Calu3 (cell line): Measurements from ENCODE around the gene FBRS. TPM values are rescaled to one million over a fixed set of nuclear protein-coding genes. Genes with fewer than 3 reads are reported as not detected.

Experiments
- BruUV-seq: library from RNA; stranded (reverse); fragments of 400-500 nt; replicated peaks from 2 replicates; lab custom pipeline; 2021; lab: Mats Ljungman, UMichigan
- CTCF ChIA-PET: fragments of 300-600 bp; sonication (Branson Sonifier 250); formaldehyde crosslinking; loops from one replicate; lab custom pipeline; 2022; ENCODE audit warnings: antibody characterized with exemption; lab: Charles Lee
- DNase-seq: peaks from one replicate; pipeline ENCODE4 v3.0.0; 2022
- H3K27ac Mint-ChIP-seq: one replicate; pipeline ENCODE4 v1.8.0; 2022; ENCODE audit warnings: mixed read lengths; ENCODE audit not compliant: unreplicated experiment
- H3K27me3 Mint-ChIP-seq: one replicate; pipeline ENCODE4 v1.8.0; 2022; ENCODE audit warnings: mixed read lengths; ENCODE audit not compliant: unreplicated experiment
- H3K36me3 Mint-ChIP-seq: one replicate; pipeline ENCODE4 v1.8.0; 2022; ENCODE audit warnings: mild to moderate bottlenecking, moderate library complexity, mixed read lengths; ENCODE audit not compliant: insufficient read depth, unreplicated experiment
- H3K4me1 Mint-ChIP-seq: one replicate; pipeline ENCODE4 v1.8.0; 2022; ENCODE audit warnings: mild to moderate bottlenecking, low read depth, mixed read lengths; ENCODE audit not compliant: unreplicated experiment
- H3K4me3 Mint-ChIP-seq: one replicate; pipeline ENCODE4 v1.8.0; 2022; ENCODE audit warnings: mild to moderate bottlenecking, low read depth, moderate library complexity, mixed read lengths; ENCODE audit not compliant: unreplicated experiment
- H3K9me3 Mint-ChIP-seq: one replicate; pipeline ENCODE4 v1.8.0; 2022; ENCODE audit warnings: low read depth, mixed read lengths; ENCODE audit not compliant: unreplicated experiment
- intact Hi-C: fragments of 100-400 bp; cut with micrococcal nuclease; formaldehyde crosslinking; loops from one replicate; pipeline ENCODE4 v1.10.0; 2022; ENCODE audit not compliant: unreplicated experiment
- total RNA-seq: library from RNA; stranded (reverse); gene quantifications from 2 replicates; pipeline ENCODE4 v1.2.3, GENCODE V29; 2022
- TF ChIP-seq, protein P1 (sequence below): fragments of 200-600 bp; IDR thresholded peaks from one replicate; pipeline ENCODE4 v1.8.0; 2022; ENCODE audit warnings: antibody characterized with exemption; ENCODE audit not compliant: unreplicated experiment

The FBRS gene
- total RNA-seq, 1 experiment from 2014 or later = 113 TPM

GRCh38 chr16:30659507-30660423, 1.5 kb downstream of the FBRS start:
- intact Hi-C loops = loop anchor here (2.0 to 5.0 kb wide), 2 partner anchors 19 to 38 kb away; partner anchors contain the start of gene SRCAP
- Mint-ChIP-seq H3K9me3 (no peaks in the 10 kb centered on the region), H3K4me3 (peak overlapping the region; percentile 91), H3K27ac (peak overlapping the region; percentile 29), H3K27me3 (no peaks in the 10 kb centered on the region), H3K36me3 (peaks cover 82% of the 10 kb centered on the region), H3K4me1 (peaks cover 28% of the 10 kb centered on the region)
- DNase-seq = peak; percentile 67
- TF ChIP-seq, protein P1, sequence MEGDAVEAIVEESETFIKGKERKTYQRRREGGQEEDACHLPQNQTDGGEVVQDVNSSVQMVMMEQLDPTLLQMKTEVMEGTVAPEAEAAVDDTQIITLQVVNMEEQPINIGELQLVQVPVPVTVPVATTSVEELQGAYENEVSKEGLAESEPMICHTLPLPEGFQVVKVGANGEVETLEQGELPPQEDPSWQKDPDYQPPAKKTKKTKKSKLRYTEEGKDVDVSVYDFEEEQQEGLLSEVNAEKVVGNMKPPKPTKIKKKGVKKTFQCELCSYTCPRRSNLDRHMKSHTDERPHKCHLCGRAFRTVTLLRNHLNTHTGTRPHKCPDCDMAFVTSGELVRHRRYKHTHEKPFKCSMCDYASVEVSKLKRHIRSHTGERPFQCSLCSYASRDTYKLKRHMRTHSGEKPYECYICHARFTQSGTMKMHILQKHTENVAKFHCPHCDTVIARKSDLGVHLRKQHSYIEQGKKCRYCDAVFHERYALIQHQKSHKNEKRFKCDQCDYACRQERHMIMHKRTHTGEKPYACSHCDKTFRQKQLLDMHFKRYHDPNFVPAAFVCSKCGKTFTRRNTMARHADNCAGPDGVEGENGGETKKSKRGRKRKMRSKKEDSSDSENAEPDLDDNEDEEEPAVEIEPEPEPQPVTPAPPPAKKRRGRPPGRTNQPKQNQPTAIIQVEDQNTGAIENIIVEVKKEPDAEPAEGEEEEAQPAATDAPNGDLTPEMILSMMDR = peak; percentile 11
- CTCF ChIA-PET = interaction anchor here (1.2 to 2.4 kb wide), 6 partner anchors 9 to 282 kb away, joined by 4 to 16 read pairs (median 6); partner anchors contain the start of genes DCTPP1, PRR14 and ZNF48
- no TSS peak for BruUV-seq

DNA sequence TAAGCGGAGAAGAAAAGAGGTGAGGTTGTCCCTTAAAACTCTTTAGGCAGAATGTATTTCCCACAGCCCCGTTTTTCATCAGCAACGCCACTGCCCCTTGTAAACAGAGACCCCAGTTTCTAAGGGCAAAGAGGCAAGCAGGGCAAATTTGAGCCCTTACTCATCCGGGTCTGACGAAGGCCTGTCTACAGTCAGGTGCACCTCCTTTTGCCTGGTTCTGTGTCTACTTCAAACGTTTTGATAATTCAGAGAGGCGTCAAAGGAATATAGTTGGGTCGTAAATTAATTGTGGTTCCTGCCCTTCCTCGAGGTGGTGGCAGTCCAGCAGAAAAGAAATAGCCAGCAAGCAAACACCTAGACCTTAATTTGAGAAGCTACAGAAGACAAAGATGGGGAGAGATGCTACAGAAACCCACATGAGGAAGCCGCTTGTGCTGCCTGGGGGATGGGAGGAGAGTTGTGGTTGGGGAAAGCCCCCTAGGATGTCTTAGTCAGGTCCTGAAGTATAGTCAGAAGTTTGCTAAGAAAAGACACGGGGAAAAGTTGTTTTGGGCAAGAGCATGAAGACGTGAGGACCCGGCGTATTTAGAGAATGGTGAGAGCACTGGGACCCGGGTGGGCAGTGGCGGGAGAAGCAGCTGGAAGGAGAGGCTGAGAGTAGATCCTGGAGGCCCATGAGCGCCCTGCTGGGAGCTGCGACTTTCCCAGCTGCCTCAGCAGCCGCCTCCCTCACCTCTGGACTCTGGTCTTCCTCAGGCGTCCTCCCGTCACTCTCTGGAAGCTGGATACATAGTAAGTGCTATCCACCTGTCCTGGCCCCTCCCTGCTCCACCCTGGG, 2.4 kb downstream of the FBRS start:
- peaks cover 88% of the 10 kb centered on the region for H3K36me3 Mint-ChIP-seq
- intact Hi-C loops = no loop called here
- TF ChIP-seq, protein P1 = no peak
- peak overlapping the region; percentile 91 for H3K4me3 Mint-ChIP-seq
- TSS peak; percentile 11 for BruUV-seq
- no peaks in the 10 kb centered on the region for H3K9me3 Mint-ChIP-seq
- peak overlapping the region; percentile 29 for H3K27ac Mint-ChIP-seq
- H3K27me3 Mint-ChIP-seq = no peaks in the 10 kb centered on the region
- no peak for DNase-seq
- CTCF ChIA-PET = interaction anchor here (0.6 to 2.4 kb wide), 3 partner anchors 10 to 579 kb away, joined by 3 to 16 read pairs (median 6); partner anchors contain the start of gene PRR14
- peaks cover 28% of the 10 kb centered on the region for H3K4me1 Mint-ChIP-seq

GRCh38 chr16:30662449-30662848, 4.2 kb downstream of the FBRS start:
- Mint-ChIP-seq H3K36me3 (peaks cover 81% of the 10 kb centered on the region), H3K27me3 (no peaks in the 10 kb centered on the region), H3K4me1 (peaks cover 21% of the 10 kb centered on the region), H3K4me3 (peak overlapping the region; percentile 27), H3K9me3 (no peaks in the 10 kb centered on the region), H3K27ac (no peak overlapping the region)
- TF ChIP-seq, protein P1 = no peak
- DNase-seq = no peak
- CTCF ChIA-PET = interaction anchor here (0.7 to 1.3 kb wide), 2 partner anchors 32 to 51 kb away, joined by 4 read pairs; no protein-coding TSS in a partner anchor
- no TSS peak for BruUV-seq
- intact Hi-C loops = no loop called here

- TF ChIP-seq, protein P1 = no peak
- peaks cover 19% of the 10 kb centered on the region for H3K4me1 Mint-ChIP-seq
- no peak overlapping the region for H3K27ac Mint-ChIP-seq
- no peaks in the 10 kb centered on the region for H3K9me3 Mint-ChIP-seq
- intact Hi-C loops = no loop called here
- CTCF ChIA-PET = interaction anchor here (0.7 kb wide), 1 partner anchor 51 kb away, joined by 4 read pairs; no protein-coding TSS in a partner anchor
- DNase-seq = no peak
- H3K36me3 Mint-ChIP-seq = peaks cover 81% of the 10 kb centered on the region
- H3K4me3 Mint-ChIP-seq = no peak overlapping the region
- no TSS peak for BruUV-seq
- H3K27me3 Mint-ChIP-seq = no peaks in the 10 kb centered on the region
These were observed 4.8 kb downstream of the FBRS start for GRCh38 chr16:30663038-30663437.
